ENCODE data around the gene FLNB. TPM values are rescaled to one million over a fixed set of nuclear protein-coding genes. Genes with fewer than 3 reads are reported as not detected.
A peak's percentile ranks its signal among the peaks of the same experiment; 100 is the strongest.

The FLNB gene
- total and polyA plus RNA-seq, 2 of the 13 experiments (the other 11 are each of a cell fraction or from before 2014, with no cell fraction given), result 106 to 130 TPM

GRCh38 chr3:58068122-58068809 lies 60.0 kb downstream of the FLNB start (continued):
- no peak for TF ChIP-seq ZNF556 (CRISPR knock-in tag; IDR thresholded peaks at IDR 0.05; ENCODE audit: borderline replicate concordance)
- TF ChIP-seq ZNF724P (CRISPR knock-in tag; IDR thresholded peaks at IDR 0.05; ENCODE audit: borderline replicate concordance), result no peak
- no peak for TF ChIP-seq CHCHD3 (CRISPR knock-in tag; IDR thresholded peaks at IDR 0.05)
- TF ChIP-seq, protein P1, sequence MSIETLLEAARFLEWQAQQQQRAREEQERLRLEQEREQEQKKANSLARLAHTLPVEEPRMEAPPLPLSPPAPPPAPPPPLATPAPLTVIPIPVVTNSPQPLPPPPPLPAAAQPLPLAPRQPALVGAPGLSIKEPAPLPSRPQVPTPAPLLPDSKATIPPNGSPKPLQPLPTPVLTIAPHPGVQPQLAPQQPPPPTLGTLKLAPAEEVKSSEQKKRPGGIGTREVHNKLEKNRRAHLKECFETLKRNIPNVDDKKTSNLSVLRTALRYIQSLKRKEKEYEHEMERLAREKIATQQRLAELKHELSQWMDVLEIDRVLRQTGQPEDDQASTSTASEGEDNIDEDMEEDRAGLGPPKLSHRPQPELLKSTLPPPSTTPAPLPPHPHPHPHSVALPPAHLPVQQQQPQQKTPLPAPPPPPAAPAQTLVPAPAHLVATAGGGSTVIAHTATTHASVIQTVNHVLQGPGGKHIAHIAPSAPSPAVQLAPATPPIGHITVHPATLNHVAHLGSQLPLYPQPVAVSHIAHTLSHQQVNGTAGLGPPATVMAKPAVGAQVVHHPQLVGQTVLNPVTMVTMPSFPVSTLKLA (IDR thresholded peaks at IDR 0.05), result no peak
- no peak for TF ChIP-seq HNRNPUL1 (IDR thresholded peaks at IDR 0.05; ENCODE audit: low read depth, low read length)
- TF ChIP-seq ZFP91 (CRISPR knock-in tag; IDR thresholded peaks at IDR 0.05; ENCODE audit: borderline replicate concordance), result 0 out of 2 replicates have a peak, but pooled peaks have one; percentile 46
- TF ChIP-seq, protein P2, sequence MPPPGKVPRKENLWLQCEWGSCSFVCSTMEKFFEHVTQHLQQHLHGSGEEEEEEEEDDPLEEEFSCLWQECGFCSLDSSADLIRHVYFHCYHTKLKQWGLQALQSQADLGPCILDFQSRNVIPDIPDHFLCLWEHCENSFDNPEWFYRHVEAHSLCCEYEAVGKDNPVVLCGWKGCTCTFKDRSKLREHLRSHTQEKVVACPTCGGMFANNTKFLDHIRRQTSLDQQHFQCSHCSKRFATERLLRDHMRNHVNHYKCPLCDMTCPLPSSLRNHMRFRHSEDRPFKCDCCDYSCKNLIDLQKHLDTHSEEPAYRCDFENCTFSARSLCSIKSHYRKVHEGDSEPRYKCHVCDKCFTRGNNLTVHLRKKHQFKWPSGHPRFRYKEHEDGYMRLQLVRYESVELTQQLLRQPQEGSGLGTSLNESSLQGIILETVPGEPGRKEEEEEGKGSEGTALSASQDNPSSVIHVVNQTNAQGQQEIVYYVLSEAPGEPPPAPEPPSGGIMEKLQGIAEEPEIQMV (CRISPR knock-in tag; IDR thresholded peaks at IDR 0.05; ENCODE audit: low read depth), result no peak
- no peak for TF ChIP-seq ZNF225 (CRISPR knock-in tag; IDR thresholded peaks at IDR 0.05)
- no peak for TF ChIP-seq PHF8 (CRISPR knock-in tag; IDR thresholded peaks at IDR 0.05)
- TF ChIP-seq TEAD3 (CRISPR knock-in tag; optimal IDR thresholded peaks at IDR 0.05; ENCODE audit: borderline replicate concordance), result peak; percentile 32
- no peak for TF ChIP-seq ZNF629 (CRISPR knock-in tag; conservative IDR thresholded peaks at IDR 0.05)
- TF ChIP-seq TBX2 (CRISPR knock-in tag; IDR thresholded peaks at IDR 0.05; ENCODE audit: borderline replicate concordance), result peak; percentile 27; the same call in 1 of the 2 replicates
- TF ChIP-seq SRY (CRISPR knock-in tag; IDR thresholded peaks at IDR 0.05), result no peak
- TF ChIP-seq, protein P3, sequence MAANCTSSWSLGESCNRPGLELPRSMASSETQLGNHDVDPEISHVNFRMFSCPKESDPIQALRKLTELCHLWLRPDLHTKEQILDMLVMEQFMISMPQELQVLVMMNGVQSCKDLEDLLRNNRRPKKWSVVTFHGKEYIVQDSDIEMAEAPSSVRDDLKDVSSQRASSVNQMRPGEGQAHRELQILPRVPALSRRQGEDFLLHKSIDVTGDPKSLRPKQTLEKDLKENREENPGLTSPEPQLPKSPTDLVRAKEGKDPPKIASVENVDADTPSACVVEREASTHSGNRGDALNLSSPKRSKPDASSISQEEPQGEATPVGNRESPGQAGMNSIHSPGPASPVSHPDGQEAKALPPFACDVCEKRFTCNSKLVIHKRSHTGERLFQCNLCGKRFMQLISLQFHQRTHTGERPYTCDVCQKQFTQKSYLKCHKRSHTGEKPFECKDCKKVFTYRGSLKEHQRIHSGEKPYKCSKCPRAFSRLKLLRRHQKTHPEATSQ (CRISPR knock-in tag; IDR thresholded peaks at IDR 0.05; ENCODE audit: borderline replicate concordance), result no peak
- TF ChIP-seq SUZ12 (IDR thresholded peaks at IDR 0.05; ENCODE audit: low read depth, low read length), result no peak
- peak; percentile 81 for TF ChIP-seq HNF4A (CRISPR knock-in tag; IDR thresholded peaks at IDR 0.05)
- TF ChIP-seq ZBTB8A (CRISPR knock-in tag; IDR thresholded peaks at IDR 0.05; ENCODE audit: borderline replicate concordance, low read depth), result no peak
- TF ChIP-seq, protein P4, sequence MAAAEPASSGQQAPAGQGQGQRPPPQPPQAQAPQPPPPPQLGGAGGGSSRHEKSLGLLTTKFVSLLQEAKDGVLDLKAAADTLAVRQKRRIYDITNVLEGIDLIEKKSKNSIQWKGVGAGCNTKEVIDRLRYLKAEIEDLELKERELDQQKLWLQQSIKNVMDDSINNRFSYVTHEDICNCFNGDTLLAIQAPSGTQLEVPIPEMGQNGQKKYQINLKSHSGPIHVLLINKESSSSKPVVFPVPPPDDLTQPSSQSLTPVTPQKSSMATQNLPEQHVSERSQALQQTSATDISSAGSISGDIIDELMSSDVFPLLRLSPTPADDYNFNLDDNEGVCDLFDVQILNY (CRISPR knock-in tag; conservative IDR thresholded peaks at IDR 0.05), result no peak
- TF ChIP-seq ZNF280B (CRISPR knock-in tag; IDR thresholded peaks at IDR 0.05; ENCODE audit: borderline replicate concordance), result no peak
- no peak for TF ChIP-seq ZNF83 (CRISPR knock-in tag; IDR thresholded peaks at IDR 0.05; ENCODE audit: borderline replicate concordance)
- TF ChIP-seq KAT8 (CRISPR knock-in tag; IDR thresholded peaks at IDR 0.05), result no peak
